Medulla oblongata (tissue), 1 donor: Measurements from ENCODE around the gene CDH23.
A peak's percentile ranks its signal among the peaks of the same experiment; 100 is the strongest.

Experiments used
- DNase-seq: peaks from one replicate; pipeline ENCODE4 v3.0.0-alpha.2; 2015; ENCODE audit errors: extremely low spot score

Gene CDH23

GRCh38 chr10:71369602-71370001 is 27.1 kb upstream of the CDH23 start:
- DNase-seq: no peak

- DNase-seq: no peak
Observed at GRCh38 chr10:71370031-71370430, 26.7 kb upstream of the CDH23 start.

- peak; percentile 66 for DNase-seq
Observed at GRCh38 chr10:71371750-71372166, 25.0 kb upstream of the CDH23 start.

- DNase-seq: peak; percentile 61
Observed at GRCh38 chr10:71372882-71373495, 23.7 kb upstream of the CDH23 start.

GRCh38 chr10:71374481-71375233 is 22.1 kb upstream of the CDH23 start:
- no peak for DNase-seq

- no peak for DNase-seq
Observed at GRCh38 chr10:71375952-71376351, 20.8 kb upstream of the CDH23 start.

GRCh38 chr10:71378336-71379117 is 18.2 kb upstream of the CDH23 start:
- DNase-seq: peak; percentile 71

GRCh38 chr10:71379118-71379766 is 17.5 kb upstream of the CDH23 start:
- DNase-seq: no peak

GRCh38 chr10:71380841-71381240 is 15.9 kb upstream of the CDH23 start:
- DNase-seq: no peak

- no peak for DNase-seq
Observed at GRCh38 chr10:71381611-71382010, 15.1 kb upstream of the CDH23 start.

- DNase-seq: no peak
Observed at GRCh38 chr10:71382028-71382427, 14.7 kb upstream of the CDH23 start.

GRCh38 chr10:71382757-71383156 is 14.0 kb upstream of the CDH23 start:
- DNase-seq: no peak

GRCh38 chr10:71383972-71384687 is 12.6 kb upstream of the CDH23 start:
- peak; percentile 75 for DNase-seq

GRCh38 chr10:71388171-71388570 is 8.5 kb upstream of the CDH23 start:
- no peak for DNase-seq

- DNase-seq: no peak
Observed at GRCh38 chr10:71388583-71389310, 8.0 kb upstream of the CDH23 start.

GRCh38 chr10:71389768-71390460 is 6.8 kb upstream of the CDH23 start:
- no peak for DNase-seq

- peak; percentile 77 for DNase-seq
Observed at GRCh38 chr10:71390461-71390835, 6.3 kb upstream of the CDH23 start.

- DNase-seq: no peak
Observed at GRCh38 chr10:71390921-71391690, 5.6 kb upstream of the CDH23 start.

- no peak for DNase-seq
Observed at GRCh38 chr10:71391701-71392100, 5.0 kb upstream of the CDH23 start.
